H9 (cell line): Measurements from ENCODE around the gene DDX27. TPM values are rescaled to one million over a fixed set of nuclear protein-coding genes. Genes with fewer than 3 reads are reported as not detected.

Source experiments
- DNase-seq: peaks from one replicate; pipeline ENCODE4 v3.0.0-alpha.2; 2017
- H2AFZ ChIP-seq: one replicate; pipeline ENCODE4 v1.6.1; 2013; ENCODE audit warnings: mild to moderate bottlenecking, low read length, control low read depth, moderate library complexity
- H2AK5ac ChIP-seq: 2 replicates; pipeline ENCODE4 v1.6.1; 2013; ENCODE audit warnings: low read length, control low read depth, mixed read lengths; ENCODE audit not compliant: insufficient read length
- H2BK120ac ChIP-seq: one replicate; pipeline ENCODE4 v1.6.1; 2013; ENCODE audit warnings: low read depth, mild to moderate bottlenecking, low read length, control low read depth, inconsistent platforms; ENCODE audit not compliant: poor library complexity, severe bottlenecking
- H2BK12ac ChIP-seq: 2 replicates; pipeline ENCODE4 v1.6.1; 2013; ENCODE audit warnings: low read length, control low read depth, mixed read lengths, low read depth; ENCODE audit not compliant: insufficient read length
- H2BK15ac ChIP-seq: 2 replicates; pipeline ENCODE4 v1.6.1; 2013; ENCODE audit warnings: low read depth, low read length, control low read depth
- H2BK20ac ChIP-seq: one replicate; pipeline ENCODE4 v1.6.1; 2013; ENCODE audit warnings: low read depth, mild to moderate bottlenecking, low read length, control low read depth, inconsistent platforms; ENCODE audit not compliant: poor library complexity, severe bottlenecking
- H2BK5ac ChIP-seq: 2 replicates; pipeline ENCODE4 v1.6.1; 2013; ENCODE audit warnings: low read length, control low read depth, mixed read lengths; ENCODE audit not compliant: insufficient read length
- H3K14ac ChIP-seq: 2 replicates; pipeline ENCODE4 v1.6.1; 2013; ENCODE audit warnings: low read length, control low read depth; ENCODE audit not compliant: insufficient read depth
- H3K18ac ChIP-seq: 2 replicates; pipeline ENCODE4 v1.6.1; 2013; ENCODE audit warnings: low read depth, mild to moderate bottlenecking, mixed read lengths, low read length, control low read depth; ENCODE audit not compliant: insufficient read length
- H3K23ac ChIP-seq: 2 replicates; pipeline ENCODE4 v1.6.1; 2013; ENCODE audit warnings: low read length, control low read depth, mixed read lengths, low read depth; ENCODE audit not compliant: insufficient read length
- H3K23me2 ChIP-seq: 2 replicates; pipeline ENCODE4 v1.6.1; 2013; ENCODE audit warnings: low read depth, mild to moderate bottlenecking, mixed read lengths, low read length, control low read depth; ENCODE audit not compliant: insufficient read length, poor library complexity, severe bottlenecking
- H3K27ac ChIP-seq: 2 replicates; pipeline ENCODE4 v1.5.1; 2013; ENCODE audit warnings: low read length, control low read depth, mixed read lengths, low read depth; ENCODE audit not compliant: insufficient read length
- H3K27me3 ChIP-seq: 2 replicates; pipeline ENCODE4 v1.6.1; 2013; ENCODE audit warnings: low read length, control low read depth, inconsistent platforms; ENCODE audit not compliant: insufficient read depth
- H3K4ac ChIP-seq: 2 replicates; pipeline ENCODE4 v1.6.1; 2013; ENCODE audit warnings: low read depth, mild to moderate bottlenecking, control low read depth, inconsistent platforms, low read length, moderate library complexity
- H3K4me1 ChIP-seq: 2 replicates; pipeline ENCODE4 v1.6.1; 2013; ENCODE audit warnings: low read length, control low read depth, inconsistent platforms; ENCODE audit not compliant: insufficient read depth
- H3K4me2 ChIP-seq: 2 replicates; pipeline ENCODE4 v1.6.1; 2013; ENCODE audit warnings: low read length, control low read depth, mixed read lengths; ENCODE audit not compliant: insufficient read length, insufficient read depth
- H3K56ac ChIP-seq: 2 replicates; pipeline ENCODE4 v1.6.1; 2013; ENCODE audit warnings: low read depth, mild to moderate bottlenecking, mixed read lengths, low read length, control low read depth; ENCODE audit not compliant: insufficient read length
- H3K79me1 ChIP-seq: 2 replicates; pipeline ENCODE4 v1.6.1; 2013; ENCODE audit warnings: low read depth, mild to moderate bottlenecking, moderate library complexity, low read length, control low read depth, inconsistent platforms; ENCODE audit not compliant: insufficient read depth, poor library complexity, severe bottlenecking
- H3K79me2 ChIP-seq: 2 replicates; pipeline ENCODE4 v1.6.1; 2013; ENCODE audit warnings: low read length, control low read depth, inconsistent platforms; ENCODE audit not compliant: insufficient read depth
- H3K9ac ChIP-seq: 2 replicates; pipeline ENCODE4 v1.6.1; 2013; ENCODE audit warnings: low read length, control low read depth, mixed read lengths; ENCODE audit not compliant: insufficient read length; ENCODE audit errors: extremely low read depth
- H3K9me3 ChIP-seq: one replicate; pipeline ENCODE4 v1.6.1; 2013; ENCODE audit warnings: low read depth, low read length, inconsistent platforms; ENCODE audit not compliant: control insufficient read depth
- H3T11ph ChIP-seq: one replicate; pipeline ENCODE4 v1.6.1; 2013; ENCODE audit warnings: mild to moderate bottlenecking, low read length, control low read depth, inconsistent platforms
- H4K20me1 ChIP-seq: one replicate; pipeline ENCODE4 v1.6.1; 2013; ENCODE audit not compliant: control insufficient read depth, insufficient read length, insufficient read depth
- H4K5ac ChIP-seq: 2 replicates; pipeline ENCODE4 v1.6.1; 2013; ENCODE audit warnings: low read depth, mild to moderate bottlenecking, mixed read lengths, low read length, control low read depth; ENCODE audit not compliant: insufficient read length
- H4K8ac ChIP-seq: replicated peaks from 2 replicates; pipeline ENCODE4 v1.6.1; 2013; ENCODE audit warnings: low read length, control low read depth, mixed read lengths, low read depth; ENCODE audit not compliant: insufficient read length
- H4K91ac ChIP-seq: 2 replicates; pipeline ENCODE4 v1.6.1; 2013; ENCODE audit warnings: low read depth, mild to moderate bottlenecking, moderate library complexity, mixed read lengths, low read length, control low read depth; ENCODE audit not compliant: insufficient read length
- H3K27ac Mint-ChIP-seq, 3 experiments: 2 replicates in 2 of 3; 3 replicates in 1 of 3; pipeline ENCODE4 v1.8.0; 2020 to 2021; ENCODE audit warnings: mixed read lengths in 3 of 3, mild to moderate bottlenecking in 1 of 3, moderate library complexity in 1 of 3
- H3K27me3 Mint-ChIP-seq: 2 replicates; pipeline ENCODE4 v1.8.0; 2021; ENCODE audit warnings: low read depth, mild to moderate bottlenecking, moderate library complexity, mixed read lengths
- H3K36me3 Mint-ChIP-seq, 3 experiments: 2 replicates in 2 of 3; 3 replicates in 1 of 3; pipeline ENCODE4 v1.8.0; 2020 to 2021; ENCODE audit warnings: low read depth in 3 of 3, mixed read lengths in 3 of 3; ENCODE audit not compliant: insufficient read depth in 1 of 3
- H3K4me1 Mint-ChIP-seq, 2 experiments: 2 replicates each; pipeline ENCODE4 v1.8.0; 2020; ENCODE audit warnings: mixed read lengths in 2 of 2
- H3K4me3 Mint-ChIP-seq, 2 experiments: 2 replicates in 1 of 2; 3 replicates in 1 of 2; pipeline ENCODE4 v1.8.0; 2020 to 2021; ENCODE audit warnings: mild to moderate bottlenecking in 2 of 2, mixed read lengths in 2 of 2, moderate library complexity in 1 of 2
- H3K9me3 Mint-ChIP-seq, 2 experiments: 2 replicates in 1 of 2; 3 replicates in 1 of 2; pipeline ENCODE4 v1.8.0; 2020; ENCODE audit warnings: mild to moderate bottlenecking in 2 of 2, mixed read lengths in 2 of 2, moderate library complexity in 1 of 2
- CTCF ChIP-seq: fragments of 200-600 bp; sonication (generic); conservative IDR thresholded peaks from 3 replicates; pipeline ENCODE4 v1.8.0; 2021; ENCODE audit warnings: antibody characterized with exemption, mild to moderate bottlenecking
- WGBS: extraction: QIAGEN DNeasy Blood & Tissue Kit; methylation state at CpG from one replicate; pipeline ENCODE4 v1.1.7; 2013; ENCODE audit warnings: missing lambda C conversion rate, low lambda C conversion rate, mixed read lengths; ENCODE audit not compliant: insufficient read length; ENCODE audit errors: extremely low coverage; 5-methylcytosine and 5-hydroxymethylcytosine counted together
- total RNA-seq: library from RNA; stranded (reverse); gene quantifications from 2 replicates; pipeline ENCODE4 v1.2.1, GENCODE V29; 2021

The DDX27 gene
- total RNA-seq, 1 experiment from 2014 or later = 46.9 TPM

- H3K14ac ChIP-seq = no peak overlapping the region
- H3K56ac ChIP-seq = no peak overlapping the region
- no peak overlapping the region for H3T11ph ChIP-seq
- WGBS = no CpG with 5 or more reads among the region's 1 CpG
- H4K5ac ChIP-seq = no peak overlapping the region
- H3K9me3 ChIP-seq = no peaks in the 10 kb centered on the region
- no peak overlapping the region for H2BK20ac ChIP-seq
- no peak overlapping the region for H3K4me2 ChIP-seq
- no peak overlapping the region for H3K23ac ChIP-seq
- H2BK5ac ChIP-seq = no peak overlapping the region
- H3K27me3 Mint-ChIP-seq = no peaks in the 10 kb centered on the region
- H3K27ac Mint-ChIP-seq = no peak overlapping the region
- no peak overlapping the region for H4K8ac ChIP-seq
- no peak for DNase-seq
- H2BK12ac ChIP-seq = no peak overlapping the region
- no peak overlapping the region for H2BK120ac ChIP-seq
- H3K9me3 Mint-ChIP-seq = peaks cover 0 to 3% of the 10 kb centered on the region in 2 experiments; a peak in 1 of 5 replicates
- H3K36me3 Mint-ChIP-seq = peaks cover 47 to 74% (median 72%) of the 10 kb centered on the region in 3 experiments
- H3K79me1 ChIP-seq = peaks cover 6% of the 10 kb centered on the region
- peaks cover 8% of the 10 kb centered on the region; the same call in 1 of the 2 replicates for H3K79me2 ChIP-seq
- H3K18ac ChIP-seq = no peak overlapping the region
- no peaks in the 10 kb centered on the region for H3K23me2 ChIP-seq
- no peaks in the 10 kb centered on the region for H3K27me3 ChIP-seq
- H3K4ac ChIP-seq = no peak overlapping the region
- H3K4me1 ChIP-seq = no peaks in the 10 kb centered on the region
- H3K4me3 Mint-ChIP-seq = no peak overlapping the region
- H2AK5ac ChIP-seq = no peak overlapping the region
- no peak overlapping the region for H2BK15ac ChIP-seq
- H2AFZ ChIP-seq = no peak overlapping the region
- H4K20me1 ChIP-seq = no peaks in the 10 kb centered on the region
- no peak for TF ChIP-seq CTCF
- no peak overlapping the region for H3K9ac ChIP-seq
- peaks cover 0 to 3% of the 10 kb centered on the region in 2 experiments; a peak in 1 of 4 replicates for H3K4me1 Mint-ChIP-seq
- no peak overlapping the region for H4K91ac ChIP-seq
- H3K27ac ChIP-seq = no peak overlapping the region
These were observed 49.6 kb downstream of the DDX27 start for GRCh38 chr20:49268600-49269365.
